H1 (cell line): Measurements from ENCODE around the gene TMEM273. TPM values are rescaled to one million over a fixed set of nuclear protein-coding genes. Genes with fewer than 3 reads are reported as not detected.

Experiments used
- CTCF ChIA-PET: fragments of 300-600 bp; sonication (Branson Sonifier 250); formaldehyde crosslinking; loops from one replicate; lab custom pipeline; 2021; ENCODE audit not compliant: partially characterized antibody; lab: Charles Lee
- POLR2A ChIA-PET: fragments of 300-600 bp; sonication (Branson Sonifier 250); formaldehyde crosslinking; loops from one replicate; lab custom pipeline; 2021; ENCODE audit warnings: inconsistent platforms; ENCODE audit not compliant: partially characterized antibody; lab: Charles Lee
- DNase-seq, 2 experiments: peaks; one replicate each; pipeline versions ENCODE4 v3.0.0 to v3.0.0-alpha.2; 2010 to 2022; ENCODE audit warnings: low spot score in 2 of 2, low read depth in 1 of 2, mixed read lengths in 1 of 2
- FAIRE-seq: peaks from 2 replicates; lab custom pipeline; 2011; peaks lifted over from hg19 to GRCh38; lab: Jason Lieb, UNC
- H2AFZ ChIP-seq: 2 replicates; pipeline ENCODE4 v1.8.1; 2012; ENCODE audit warnings: low read length, inconsistent platforms
- H2AK5ac ChIP-seq: 2 replicates; pipeline ENCODE4 v1.6.1; 2013; ENCODE audit warnings: low read depth, low read length
- H2BK120ac ChIP-seq: replicated peaks from 2 replicates; pipeline ENCODE3; 2013; ENCODE audit warnings: low read depth, low read length, inconsistent platforms
- H2BK12ac ChIP-seq: 2 replicates; pipeline ENCODE4 v1.6.1; 2013; ENCODE audit warnings: low read depth, low read length
- H2BK15ac ChIP-seq: 2 replicates; pipeline ENCODE4 v1.6.1; 2013; ENCODE audit warnings: low read length
- H2BK20ac ChIP-seq: 2 replicates; pipeline ENCODE4 v1.6.1; 2013; ENCODE audit warnings: low read length
- H2BK5ac ChIP-seq: 2 replicates; pipeline ENCODE4 v1.6.1; 2013; ENCODE audit warnings: low read depth, low read length
- H3K14ac ChIP-seq: 2 replicates; pipeline ENCODE4 v1.6.1; 2013; ENCODE audit warnings: inconsistent platforms; ENCODE audit not compliant: insufficient read length
- H3K18ac ChIP-seq: 2 replicates; pipeline ENCODE4 v1.6.1; 2013; ENCODE audit warnings: low read length; ENCODE audit errors: extremely low read depth
- H3K23ac ChIP-seq: 2 replicates; pipeline ENCODE4 v1.6.1; 2013; ENCODE audit warnings: inconsistent platforms; ENCODE audit not compliant: insufficient read length
- H3K23me2 ChIP-seq: 2 replicates; pipeline ENCODE4 v1.6.1; 2013; ENCODE audit warnings: low read depth, low read length
- H3K27ac ChIP-seq: 2 replicates; pipeline ENCODE4 v1.6.1; 2011; ENCODE audit warnings: low read depth, low read length, inconsistent platforms
- H3K27me3 ChIP-seq, 4 experiments: replicated peaks in 1 of 4; 1 replicate in 1 of 4; 2 replicates in 3 of 4; pipeline versions ENCODE4 v1.6.1 to v1.8.1; 2011 to 2013; ENCODE audit warnings: low read length in 3 of 4, mild to moderate bottlenecking in 3 of 4, inconsistent platforms in 2 of 4, mixed read lengths in 2 of 4, moderate library complexity in 1 of 4; ENCODE audit not compliant: control insufficient read depth in 3 of 4, insufficient read depth in 3 of 4; ENCODE audit errors: extremely low read depth in 1 of 4
- H3K36me3 ChIP-seq, 4 experiments: 2 replicates each; pipeline versions ENCODE4 v1.6.1 to v1.8.1; 2011 to 2013; ENCODE audit warnings: mild to moderate bottlenecking in 4 of 4, low read length in 3 of 4, moderate library complexity in 2 of 4, control low read depth in 1 of 4, inconsistent platforms in 1 of 4; ENCODE audit not compliant: insufficient read depth in 4 of 4, control insufficient read depth in 2 of 4
- H3K4ac ChIP-seq: replicated peaks from 2 replicates; pipeline ENCODE3; 2013; ENCODE audit warnings: low read length, low read depth, mixed read lengths, inconsistent platforms; ENCODE audit not compliant: insufficient read length
- H3K4me1 ChIP-seq, 4 experiments: replicated peaks in 1 of 4; 1 replicate in 1 of 4; 2 replicates in 3 of 4; pipeline versions ENCODE4 v1.6.1 to v1.8.1; 2011 to 2013; ENCODE audit warnings: low read length in 3 of 4, inconsistent platforms in 2 of 4, mixed read lengths in 1 of 4; ENCODE audit not compliant: insufficient read depth in 4 of 4, control insufficient read depth in 3 of 4
- H3K4me2 ChIP-seq, 2 experiments: 2 replicates each; pipeline versions ENCODE4 v1.6.1 to v1.8.1; 2011 to 2013; ENCODE audit warnings: low read depth in 2 of 2, low read length in 2 of 2, control low read depth in 1 of 2, inconsistent platforms in 1 of 2, mild to moderate bottlenecking in 1 of 2; ENCODE audit not compliant: insufficient read depth in 1 of 2
- H3K4me3 ChIP-seq, 4 experiments: fragments of 200-600, 300-600 bp in 1 of 4; sonication (generic), shearing (Covaris generic), sonication (Bioruptor Twin) in 1 of 4; 2 replicates each; pipeline versions ENCODE4 v1.5.1 to v1.8.1; 2011 to 2016; ENCODE audit warnings: low read length in 4 of 4, low read depth in 3 of 4, control low read depth in 2 of 4, inconsistent platforms in 2 of 4, mild to moderate bottlenecking in 2 of 4, mixed read lengths in 1 of 4, moderate library complexity in 1 of 4; ENCODE audit not compliant: insufficient read depth in 2 of 4; ENCODE audit errors: extremely low read depth in 1 of 4
- H3K56ac ChIP-seq: replicated peaks from 2 replicates; pipeline ENCODE3; 2013; ENCODE audit warnings: low read depth, mild to moderate bottlenecking, mixed read lengths, low read length, inconsistent platforms; ENCODE audit not compliant: insufficient read length
- H3K79me1 ChIP-seq: 2 replicates; pipeline ENCODE4 v1.6.1; 2013; ENCODE audit warnings: low read depth, low read length, control low read depth
- H3K79me2 ChIP-seq, 2 experiments: 2 replicates each; pipeline versions ENCODE4 v1.6.1 to v1.8.1; 2012 to 2013; ENCODE audit warnings: low read length in 2 of 2, mild to moderate bottlenecking in 2 of 2, inconsistent platforms in 1 of 2; ENCODE audit not compliant: insufficient read depth in 2 of 2, control insufficient read depth in 1 of 2
- H3K9ac ChIP-seq, 4 experiments: replicated peaks in 1 of 4; 1 replicate in 1 of 4; 2 replicates in 3 of 4; pipeline versions ENCODE4 v1.6.1 to v1.8.1; 2011 to 2013; ENCODE audit warnings: low read depth in 3 of 4, low read length in 3 of 4, control low read depth in 2 of 4, mild to moderate bottlenecking in 2 of 4, moderate library complexity in 2 of 4, inconsistent platforms in 1 of 4; ENCODE audit errors: extremely low read depth in 1 of 4
- H3K9me3 ChIP-seq, 2 experiments: 2 replicates each; pipeline versions ENCODE4 v1.6.1 to v1.8.1; 2012 to 2013; ENCODE audit warnings: mild to moderate bottlenecking in 2 of 2, moderate library complexity in 2 of 2, control low read depth in 1 of 2, inconsistent platforms in 1 of 2, low read depth in 1 of 2, low read length in 1 of 2, mixed read lengths in 1 of 2; ENCODE audit not compliant: insufficient read depth in 2 of 2
- H4K20me1 ChIP-seq, 2 experiments: replicated peaks in 1 of 2; 2 replicates each; pipeline versions ENCODE3 to v1.8.1; 2011 to 2013; ENCODE audit warnings: inconsistent platforms in 2 of 2, low read length in 2 of 2, mild to moderate bottlenecking in 1 of 2; ENCODE audit not compliant: insufficient read depth in 2 of 2, control insufficient read depth in 1 of 2
- H4K5ac ChIP-seq: 2 replicates; pipeline ENCODE4 v1.6.1; 2013; ENCODE audit warnings: low read length, low read depth, mixed read lengths, inconsistent platforms; ENCODE audit not compliant: insufficient read length
- H4K8ac ChIP-seq: 2 replicates; pipeline ENCODE4 v1.8.0; 2013; ENCODE audit warnings: mild to moderate bottlenecking, moderate library complexity, low read length, inconsistent platforms; ENCODE audit not compliant: insufficient read depth; ENCODE audit errors: extremely low read depth
- H4K91ac ChIP-seq: replicated peaks from 2 replicates; pipeline ENCODE3; 2013; ENCODE audit warnings: low read length, mixed read lengths, inconsistent platforms; ENCODE audit not compliant: insufficient read length
- ASH2L ChIP-seq: fragments of 200-600, 300-600 bp; sonication (generic); IDR thresholded peaks from one replicate; pipeline ENCODE4 v1.7.1; 2017; ENCODE audit warnings: low read length
- ATF3 ChIP-seq: IDR thresholded peaks from 2 replicates; pipeline ENCODE4 v1.6.1; 2011; ENCODE audit warnings: low read depth, mild to moderate bottlenecking, low read length; ENCODE audit not compliant: insufficient read depth
- CBX8 ChIP-seq: fragments of 300-800, 300-1000 bp; sonication (generic); IDR thresholded peaks from 2 replicates; pipeline ENCODE4 v1.7.1; 2016; ENCODE audit warnings: low read depth, low read length, borderline replicate concordance
- CEBPB ChIP-seq: IDR thresholded peaks from 2 replicates; pipeline ENCODE4 v1.6.1; 2012; ENCODE audit warnings: low read depth, low read length
- EGR1 ChIP-seq: IDR thresholded peaks from 2 replicates; pipeline ENCODE4 v1.6.1; 2011; ENCODE audit warnings: low read depth, low read length, borderline replicate concordance
- EP300 ChIP-seq, 2 experiments: IDR thresholded peaks; 1 replicate in 1 of 2; 2 replicates in 1 of 2; pipeline ENCODE4 v1.6.1; 2011 to 2012; ENCODE audit warnings: low read depth in 2 of 2, low read length in 2 of 2, mild to moderate bottlenecking in 2 of 2, borderline replicate concordance in 1 of 2, inconsistent platforms in 1 of 2, moderate library complexity in 1 of 2
- FOSL1 ChIP-seq: IDR thresholded peaks from 2 replicates; pipeline ENCODE4 v1.6.1; 2011; ENCODE audit warnings: mild to moderate bottlenecking, low read depth, low read length, moderate library complexity; ENCODE audit not compliant: insufficient read depth
- GABPA ChIP-seq: IDR thresholded peaks from 2 replicates; pipeline ENCODE4 v1.6.1; 2011; ENCODE audit warnings: mild to moderate bottlenecking, low read length, moderate library complexity, borderline replicate concordance; ENCODE audit not compliant: insufficient read depth
- HDAC6 ChIP-seq: IDR thresholded peaks from one replicate; pipeline ENCODE4 v1.7.1; 2012; ENCODE audit warnings: low read depth, mild to moderate bottlenecking, inconsistent platforms, low read length, moderate library complexity
- MAX ChIP-seq: IDR thresholded peaks from 2 replicates; pipeline ENCODE4 v1.6.1; 2012; ENCODE audit warnings: inconsistent platforms
- USF2 ChIP-seq: IDR thresholded peaks from 2 replicates; pipeline ENCODE4 v1.6.1; 2011; ENCODE audit warnings: low read length, improper control_type of control experiment
- WGBS, 2 experiments: shearing (Covaris generic) in 1 of 2; methylation state at CpG; one replicate each; pipeline versions ENCODE4 v1.1.6 to v1.1.7; 2013 to 2015; ENCODE audit warnings: low lambda C conversion rate in 2 of 2, mixed read lengths in 2 of 2, inconsistent platforms in 1 of 2, low coverage in 1 of 2, missing lambda C conversion rate in 1 of 2; ENCODE audit not compliant: insufficient replicate concordance in 2 of 2, insufficient coverage in 1 of 2, insufficient read length in 1 of 2; ENCODE audit errors: extremely low coverage in 1 of 2, missing lambda C conversion rate in 1 of 2; 5-methylcytosine and 5-hydroxymethylcytosine counted together
- polyA plus RNA-seq, 7 experiments: library from polyadenylated mRNA; depleted of rRNA in 3 of 7; stranded (reverse) in 5 of 7; unstranded in 2 of 7; fragments of >200 nt in 5 of 7; fragments of 200-250 nt in 2 of 7; gene quantifications; 1 replicate in 5 of 7; 2 replicates in 1 of 7; 4 replicates in 1 of 7; pipeline versions ENCODE4 v1.2.1 to v1.2.3, GENCODE V29; 2011 to 2013; ENCODE audit warnings: missing spikeins in 2 of 7, mixed read lengths in 2 of 7
- total RNA-seq: library from RNA; stranded (reverse); fragmentation: NEBNext Ultra II Directional; extraction: Animal tissue kit (Norgen Biotek cat#: 25700); gene quantifications from 2 replicates; pipeline ENCODE4 v1.2.1, GENCODE V29; 2021

Gene TMEM273
- total and polyA plus RNA-seq, 2 of the 8 experiments (the other 6 are each of a cell fraction or from before 2014, with no cell fraction given), result not detected

GRCh38 chr10:49133706-49134248 lies 54.4 kb downstream of the TMEM273 start, which contains the start of gene FAM170B:
FAM170B (minus strand) TSS chr10:49134021; CDS start chr10:49133918, 103 bp downstream.
- Histone ChIP-seq H3K18ac (no peak within 1 kb of the TSS), H3K23ac (no peak within 1 kb of the TSS), H3K27me3 (no peaks in the 10 kb centered on the region), H3K79me2 (no peaks in the 10 kb centered on the region), H3K4ac (no peak within 1 kb of the TSS), H2BK12ac (no peak within 1 kb of the TSS), H3K79me1 (no peaks in the 10 kb centered on the region), H3K4me3 (no peak within 1 kb of the TSS), H3K9ac (no peak within 1 kb of the TSS), H3K4me1 (no peaks in the 10 kb centered on the region), H3K4me2 (no peak within 1 kb of the TSS), H2BK20ac (no peak within 1 kb of the TSS), H3K36me3 (no peaks in the 10 kb centered on the region), H4K5ac (no peak within 1 kb of the TSS), H3K23me2 (no peaks in the 10 kb centered on the region), H4K8ac (no peak within 1 kb of the TSS), H4K20me1 (no peaks in the 10 kb centered on the region), H3K9me3 (no peaks in the 10 kb centered on the region), H2BK120ac (no peak within 1 kb of the TSS), H3K27ac (no peak within 1 kb of the TSS), H2AK5ac (no peak within 1 kb of the TSS), H3K14ac (no peak within 1 kb of the TSS), H3K56ac (no peak within 1 kb of the TSS), H4K91ac (no peak within 1 kb of the TSS), H2AFZ (no peak within 1 kb of the TSS), H2BK15ac (no peak within 1 kb of the TSS), H2BK5ac (no peak within 1 kb of the TSS)
- 87% methylated on average over 5 of the region's 5 CpGs; no CpG with 5 or more reads in 1 of the 2 experiments for WGBS, 2 experiments
- POLR2A ChIA-PET, result no interaction called here
- DNase-seq (no peak), FAIRE-seq (no peak)
- CTCF ChIA-PET, result interaction anchor here (1.1 to 2.1 kb wide), 3 partner anchors 13 to 146 kb away, joined by 3 to 4 read pairs (median 3); no protein-coding TSS in a partner anchor
- TF ChIP-seq EGR1 (no peak), CBX8 (no peak), CEBPB (no peak), ATF3 (no peak), USF2 (no peak), MAX (no peak), GABPA (no peak), HDAC6 (no peak), ASH2L (no peak), FOSL1 (no peak), EP300 (IDR thresholded peaks at IDR 0.05; ENCODE audit: borderline replicate concordance in 1 of 2, low read depth in 2 of 2, low read length in 2 of 2) (no peak)
